Anterior cingulate cortex (tissue), 58 donors: ENCODE measurements around the gene BLTP1.

ENCODE experiments used
- DNase-seq, 58 donors: peaks; one replicate each; lab custom pipeline; 2025; lab: John Stamatoyannopoulos, UW

The BLTP1 gene

GRCh38 chr4:122170775-122171174 lies 18.6 kb downstream of the BLTP1 start:
- DNase-seq = no peak

- DNase-seq = no peak
Measured at GRCh38 chr4:122171323-122171722, 19.2 kb downstream of the BLTP1 start.

GRCh38 chr4:122172266-122172665 lies 20.1 kb downstream of the BLTP1 start:
- DNase-seq = no peak

DNA sequence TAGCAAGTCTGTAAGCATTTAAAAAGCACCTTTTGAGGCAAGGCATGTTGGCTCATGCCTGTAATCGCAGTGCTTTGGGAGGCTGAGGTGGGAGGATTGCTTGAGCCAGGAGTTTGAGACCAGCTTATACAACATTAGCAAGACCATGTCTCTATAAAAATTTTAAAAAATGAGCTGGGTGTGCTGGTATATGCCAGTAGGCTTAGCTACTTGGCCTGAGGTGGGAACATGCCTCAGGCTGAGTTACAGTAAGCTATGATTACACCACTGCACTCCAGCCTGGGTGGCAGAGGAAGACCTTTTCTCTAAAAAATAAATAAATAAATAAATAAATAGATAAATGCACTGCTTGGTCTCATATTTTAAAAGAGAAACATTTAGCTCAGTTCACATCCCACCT lies 26.8 kb downstream of the BLTP1 start:
- DNase-seq = no peak

DNA sequence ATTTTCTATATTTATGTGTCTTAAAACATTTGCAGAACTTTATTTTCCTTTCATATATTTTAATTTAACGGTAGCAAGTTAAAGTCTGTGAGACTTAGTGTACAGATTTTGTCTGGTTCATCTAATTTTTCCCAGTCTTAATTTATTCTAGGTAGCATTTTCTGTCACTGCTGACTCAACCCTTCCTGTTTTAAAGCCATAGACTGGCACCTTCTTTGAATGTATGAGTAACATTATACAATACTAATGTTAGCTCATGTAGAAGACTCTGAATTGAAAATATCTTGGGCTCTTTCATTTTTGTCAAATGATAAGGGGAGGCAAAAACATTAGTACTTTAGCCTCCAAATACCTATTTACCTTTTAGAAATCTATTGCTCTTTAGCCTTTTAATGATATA lies 43.6 kb downstream of the BLTP1 start:
- no peak for DNase-seq
